Retinal pigment epithelial cell (primary cell): ENCODE measurements around the gene KLK7.

Source experiments
- DNase-seq: peaks from one replicate; pipeline ENCODE4 v3.0.0-alpha.2; 2010; ENCODE audit warnings: low read depth
- H3K4me3 ChIP-seq: 2 replicates; pipeline ENCODE4 v1.5.1; 2011; ENCODE audit warnings: mild to moderate bottlenecking, low read length, control low read depth, moderate library complexity
- CTCF ChIP-seq: conservative IDR thresholded peaks from 2 replicates; pipeline ENCODE4 v1.5.1; 2011; ENCODE audit warnings: low read depth, low read length, control low read depth, inconsistent platforms

Gene KLK7

GRCh38 chr19:51020988-51021651 is 37.4 kb upstream of the KLK7 start:
- peak; percentile 73 for TF ChIP-seq CTCF
- no peak overlapping the region for H3K4me3 ChIP-seq
- DNase-seq, result peak; percentile 48

GRCh38 chr19:51019544-51019925 is 35.8 kb upstream of the KLK7 start, which contains the start of gene KLK10:
Gene KLK10 (minus strand): TSS chr19:51019709. CDS start chr19:51019130, 579 bp downstream.
- TF ChIP-seq CTCF, result no peak
- DNase-seq, result no peak
- H3K4me3 ChIP-seq, result peak within 1 kb of the TSS; percentile 33

GRCh38 chr19:51018745-51019543 is 35.2 kb upstream of the KLK7 start:
- H3K4me3 ChIP-seq, result peak overlapping the region; percentile 33
- no peak for TF ChIP-seq CTCF
- DNase-seq, result no peak

GRCh38 chr19:51016798-51017683 is 33.3 kb upstream of the KLK7 start:
- TF ChIP-seq CTCF, result peak; percentile 81
- peak overlapping the region; percentile 6 for H3K4me3 ChIP-seq
- no peak for DNase-seq

GRCh38 chr19:51015691-51016267 is 32.1 kb upstream of the KLK7 start:
- DNase-seq, result no peak
- no peak for TF ChIP-seq CTCF

GRCh38 chr19:51014242-51014641 is 30.5 kb upstream of the KLK7 start:
- no peak for TF ChIP-seq CTCF
- no peak overlapping the region for H3K4me3 ChIP-seq
- DNase-seq, result no peak

More at GRCh38 chr19:51015691-51016267, 32.1 kb upstream of the KLK7 start:
- no peak overlapping the region for H3K4me3 ChIP-seq
